ENCODE results near the gene SGF29.

DNA sequence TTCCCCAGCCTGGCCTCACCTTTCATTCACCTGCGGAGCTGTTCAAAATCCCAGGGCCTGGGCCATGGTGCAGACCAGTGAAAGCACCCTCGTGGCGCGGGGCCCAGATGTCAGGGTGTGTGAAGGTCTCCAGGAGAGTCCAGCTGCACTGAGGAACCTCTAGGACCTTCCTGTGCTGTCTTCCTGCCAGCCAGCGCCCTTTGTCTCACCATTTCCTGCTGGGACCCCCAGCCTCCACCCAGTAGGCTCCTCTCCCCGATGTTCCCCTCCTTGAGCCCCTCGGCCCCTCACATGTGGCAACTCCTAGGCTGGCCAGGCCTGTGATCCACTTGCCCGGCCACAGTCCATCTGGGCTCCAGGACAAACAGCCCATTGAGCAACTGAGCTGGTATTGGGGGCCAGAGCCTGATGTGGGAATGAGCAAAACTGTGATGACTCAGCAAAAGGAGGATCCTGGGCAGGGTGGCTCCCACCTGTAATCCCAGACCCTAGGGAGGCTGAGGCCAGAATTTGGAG lies 42.5 kb downstream of the SGF29 start:
- TF ChIP-seq, protein P1, sequence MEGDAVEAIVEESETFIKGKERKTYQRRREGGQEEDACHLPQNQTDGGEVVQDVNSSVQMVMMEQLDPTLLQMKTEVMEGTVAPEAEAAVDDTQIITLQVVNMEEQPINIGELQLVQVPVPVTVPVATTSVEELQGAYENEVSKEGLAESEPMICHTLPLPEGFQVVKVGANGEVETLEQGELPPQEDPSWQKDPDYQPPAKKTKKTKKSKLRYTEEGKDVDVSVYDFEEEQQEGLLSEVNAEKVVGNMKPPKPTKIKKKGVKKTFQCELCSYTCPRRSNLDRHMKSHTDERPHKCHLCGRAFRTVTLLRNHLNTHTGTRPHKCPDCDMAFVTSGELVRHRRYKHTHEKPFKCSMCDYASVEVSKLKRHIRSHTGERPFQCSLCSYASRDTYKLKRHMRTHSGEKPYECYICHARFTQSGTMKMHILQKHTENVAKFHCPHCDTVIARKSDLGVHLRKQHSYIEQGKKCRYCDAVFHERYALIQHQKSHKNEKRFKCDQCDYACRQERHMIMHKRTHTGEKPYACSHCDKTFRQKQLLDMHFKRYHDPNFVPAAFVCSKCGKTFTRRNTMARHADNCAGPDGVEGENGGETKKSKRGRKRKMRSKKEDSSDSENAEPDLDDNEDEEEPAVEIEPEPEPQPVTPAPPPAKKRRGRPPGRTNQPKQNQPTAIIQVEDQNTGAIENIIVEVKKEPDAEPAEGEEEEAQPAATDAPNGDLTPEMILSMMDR (IDR thresholded peaks at IDR 0.05; ENCODE audit: low read depth, low read length) = no peak
- TF ChIP-seq EZH2phosphoT487 (IDR thresholded peaks at IDR 0.05; ENCODE audit: low read depth) = no peak

All from OCI-LY3 (cell line).